CD4-positive, alpha-beta T cell treated with Interleukin-10 for 1 hour (primary cell): ENCODE results near the gene TK1.
A peak's percentile ranks its signal among the peaks of the same experiment; 100 is the strongest.

Experiments used
- DNase-seq: peaks from one replicate; pipeline ENCODE4 v3.0.0-alpha.2; 2020

Gene TK1

GRCh38 chr17:78132767-78133178 lies 54.1 kb downstream of the TK1 start:
- DNase-seq = no peak

DNA sequence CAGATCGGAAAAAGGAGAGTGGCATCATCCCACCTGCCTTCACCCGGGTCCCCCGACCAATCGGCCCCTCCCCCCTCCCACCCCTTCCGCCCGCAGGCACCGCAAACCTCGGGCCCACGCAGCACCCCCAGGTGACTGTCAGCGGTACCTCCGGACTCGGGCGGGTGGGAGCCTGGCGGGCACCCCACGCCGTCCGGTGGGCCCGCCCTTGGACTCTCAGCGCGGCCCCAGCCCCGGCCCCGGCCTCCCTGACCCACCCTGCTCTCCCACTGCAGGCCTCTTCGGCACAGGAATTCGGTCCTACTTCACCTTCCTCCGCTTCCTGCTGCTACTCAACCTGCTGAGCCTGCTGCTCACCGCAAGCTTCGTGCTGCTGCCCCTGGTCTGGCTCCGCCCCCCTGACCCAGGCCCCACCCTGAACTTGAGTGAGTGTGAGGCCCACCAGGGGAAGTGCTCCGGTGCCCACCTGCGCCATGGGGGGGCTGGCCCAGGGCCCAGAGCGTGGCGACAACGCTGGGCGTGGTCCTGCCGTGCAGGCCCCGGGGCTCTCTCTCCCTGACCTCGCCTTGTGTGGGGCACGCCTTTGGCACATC lies 54.7 kb downstream of the TK1 start:
- peak; percentile 80 for DNase-seq

GRCh38 chr17:78131172-78132083 lies 55.4 kb downstream of the TK1 start:
- peak; percentile 37 for DNase-seq

DNA sequence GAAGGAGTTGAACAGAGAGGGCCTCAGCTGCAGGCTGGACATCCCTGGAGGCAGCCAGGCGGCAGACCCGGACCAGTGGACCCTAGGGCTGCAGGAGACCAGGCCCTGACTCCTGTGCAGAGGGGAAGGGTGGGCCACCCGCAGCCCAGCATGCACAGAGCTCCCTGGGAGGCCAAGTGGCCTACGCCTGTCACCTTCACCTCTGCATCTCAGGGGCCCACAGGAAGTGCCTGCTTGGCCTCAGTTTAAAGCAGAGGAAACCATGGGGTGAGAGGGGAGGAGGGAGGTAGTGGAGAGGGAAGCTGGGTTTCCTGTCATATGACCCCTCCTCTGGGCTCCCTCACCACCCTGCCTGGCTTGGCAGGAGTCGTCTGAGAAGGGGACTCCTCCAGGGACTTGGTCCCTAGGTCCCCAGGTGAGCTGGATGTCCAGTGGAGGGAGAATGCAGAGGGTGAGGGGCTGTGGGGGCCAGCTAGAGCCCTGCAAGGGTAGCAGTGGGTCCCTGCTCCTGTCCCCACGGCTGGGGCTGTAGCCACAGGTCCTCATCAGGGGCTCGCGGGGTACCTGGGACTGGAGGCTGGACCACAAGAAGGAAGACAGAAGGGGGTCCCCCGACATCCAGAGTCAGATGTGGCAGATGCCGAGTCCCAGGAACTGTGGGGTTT lies 56.3 kb downstream of the TK1 start, which contains the start of gene TMC8:
TMC8 (plus strand) TSS at position 335 of the 665 bp plus-strand sequence. CDS start 818 bp downstream, outside the sequence.
- DNase-seq = peak; percentile 89

GRCh38 chr17:78130090-78130436 lies 56.8 kb downstream of the TK1 start:
- peak; percentile 38 for DNase-seq

DNA sequence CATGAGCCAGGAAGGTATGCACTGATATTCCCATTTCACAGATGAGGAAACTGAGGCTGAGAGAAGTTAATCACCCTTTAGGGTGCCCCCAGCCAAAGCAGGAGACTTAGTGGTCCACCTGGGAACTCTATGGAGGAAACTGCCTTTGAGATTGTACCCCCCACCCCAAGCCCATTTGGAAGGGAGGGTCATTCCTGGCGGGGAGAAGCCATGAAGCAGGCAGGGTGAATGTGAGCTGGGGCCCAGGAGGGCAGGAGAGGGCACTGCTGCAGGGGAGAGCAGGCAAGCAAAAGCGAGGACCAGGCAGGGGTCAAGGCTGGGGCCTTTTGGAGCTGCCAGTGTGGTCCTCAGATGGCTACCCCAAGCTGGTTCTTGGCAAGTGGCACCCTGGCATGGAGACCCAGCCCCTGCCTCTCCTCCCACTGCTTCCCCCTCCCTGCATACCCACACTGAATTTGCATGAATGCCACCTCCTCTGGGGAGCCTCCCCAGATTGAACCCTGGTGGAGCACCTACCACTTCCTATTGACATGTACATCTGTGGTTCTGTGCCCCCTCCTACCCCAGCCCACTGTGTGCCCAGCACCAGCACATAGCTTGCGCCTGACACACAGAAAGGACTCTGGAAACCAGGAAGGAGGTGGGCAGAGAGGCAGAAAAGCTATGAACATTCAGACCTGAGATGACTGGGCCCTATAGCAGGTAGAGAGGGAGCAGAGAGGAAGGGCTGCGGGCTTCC lies 57.3 kb downstream of the TK1 start:
- peak; percentile 60 for DNase-seq

- DNase-seq = peak; percentile 79
These were observed 58.1 kb downstream of the TK1 start, which contains the start of gene TMC6 for GRCh38 chr17:78128551-78129350. Gene TMC6 (minus strand): TSS chr17:78128755. CDS start chr17:78126832, 1,923 bp downstream.

GRCh38 chr17:78127888-78128550 lies 58.8 kb downstream of the TK1 start:
- no peak for DNase-seq

DNA sequence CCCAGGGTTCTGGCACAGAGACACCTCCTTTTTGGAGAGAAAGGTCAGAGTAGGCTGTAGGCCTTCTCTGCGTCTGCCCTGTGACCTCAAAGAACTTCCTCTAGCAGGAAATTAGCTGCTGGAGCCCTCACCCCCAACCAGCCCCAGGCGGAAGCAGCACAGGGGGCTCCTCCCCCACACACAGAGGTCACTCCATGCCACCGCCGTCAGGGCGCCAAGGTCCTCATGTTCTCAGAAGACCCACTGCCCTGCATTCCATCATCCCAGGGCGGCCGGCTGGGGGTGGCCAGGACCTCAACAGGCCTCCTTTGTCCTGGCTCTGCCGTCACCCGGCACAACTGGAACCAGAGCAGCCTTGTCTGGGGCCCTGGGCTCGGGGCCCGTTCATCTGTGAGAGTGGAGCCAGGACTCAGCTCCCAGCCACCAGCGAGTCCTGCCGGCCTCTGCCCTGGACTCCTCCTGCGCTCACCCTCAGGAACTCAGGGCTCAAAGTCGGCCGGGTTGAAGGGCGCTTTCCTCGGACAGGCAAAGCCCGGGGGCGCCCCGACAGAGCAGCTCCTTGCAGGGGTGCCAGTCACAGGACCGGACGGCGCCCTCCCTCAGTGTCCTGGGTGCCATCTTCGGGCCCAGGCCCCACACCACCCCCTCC lies 59.5 kb downstream of the TK1 start:
- peak; percentile 79 for DNase-seq

- no peak for DNase-seq
These were observed 60.0 kb downstream of the TK1 start for GRCh38 chr17:78126895-78127238.

- DNase-seq = no peak
These were observed 60.6 kb downstream of the TK1 start for GRCh38 chr17:78125976-78126894.

DNA sequence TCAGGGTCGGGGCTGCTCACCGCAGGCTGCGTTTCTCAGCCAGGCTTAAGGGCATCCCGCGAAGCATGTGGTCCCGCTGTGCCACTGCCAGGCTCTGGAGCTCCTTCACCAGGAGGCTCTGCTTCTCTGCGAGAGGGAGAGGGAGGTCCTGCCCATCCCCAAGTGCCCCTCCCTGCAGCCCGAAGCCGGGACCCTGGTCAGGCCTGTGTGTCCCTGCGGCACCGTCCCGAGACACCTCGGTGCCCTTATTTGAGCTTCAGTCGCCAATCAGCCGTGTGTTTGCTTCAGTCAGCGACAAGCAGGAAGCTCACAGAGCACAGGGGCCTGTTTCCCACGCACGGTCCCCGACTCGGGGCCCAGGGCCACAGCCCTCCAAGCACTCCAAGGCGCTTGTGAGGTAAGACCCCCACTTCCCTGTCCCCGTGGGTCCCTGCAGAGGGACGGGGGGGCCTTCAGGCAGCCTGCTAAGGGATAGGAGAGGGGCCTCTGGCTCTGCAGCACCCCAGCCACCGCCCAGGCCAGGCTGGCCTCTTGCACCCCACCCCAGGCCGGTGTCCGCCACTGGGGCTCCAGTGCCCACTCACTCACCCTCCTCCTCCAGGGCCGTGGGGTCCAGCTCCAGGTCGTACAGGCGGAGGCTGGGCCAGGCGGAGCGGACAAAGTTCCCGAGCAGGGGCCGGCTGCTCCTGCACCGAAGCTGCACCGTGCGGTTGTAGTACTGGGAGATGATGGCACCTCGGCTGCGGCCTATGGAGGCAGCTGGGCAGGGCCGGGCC lies 61.5 kb downstream of the TK1 start:
- DNase-seq = peak; percentile 39

DNA sequence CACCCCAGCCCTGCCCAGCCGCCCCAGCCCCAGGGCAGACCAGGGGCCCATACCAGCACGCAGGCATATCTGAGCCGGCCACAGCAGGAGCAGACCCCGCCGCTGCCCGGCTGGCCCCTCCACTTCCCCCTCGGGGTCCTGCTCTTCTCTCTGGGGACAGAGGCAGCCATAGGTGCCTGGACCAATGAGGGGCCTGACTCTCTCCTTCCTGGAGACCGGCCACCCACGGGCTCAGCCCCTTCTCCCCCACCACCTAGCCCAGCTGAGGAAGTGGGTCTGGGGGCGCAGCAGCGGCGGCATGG lies 62.1 kb downstream of the TK1 start:
- no peak for DNase-seq
